IMR-90 (cell line): ENCODE results near the gene PHACTR2. TPM values are rescaled to one million over a fixed set of nuclear protein-coding genes. Genes with fewer than 3 reads are reported as not detected.

Experiments used
- ATAC-seq: fragments of 200-7000 bp; cut with Tn5 transposase; 2 replicates; pipeline ENCODE4 v1.9.1; 2020; ENCODE audit warnings: low read depth, mild to moderate bottlenecking, moderate library complexity
- BruUV-seq: library from RNA; stranded (reverse); fragments of 400-500 nt; replicated peaks from 2 replicates; lab custom pipeline; 2021; lab: Mats Ljungman, UMichigan
- CTCF ChIA-PET: fragments of 300-600 bp; formaldehyde crosslinking; extraction: SDS; loops from one replicate; lab custom pipeline; 2021; ENCODE audit warnings: antibody characterized with exemption; lab: Yijun Ruan, JAX
- POLR2A ChIA-PET: fragments of 300-600 bp; sonication (Branson Sonifier 250); formaldehyde crosslinking; loops from one replicate; lab custom pipeline; 2022; ENCODE audit warnings: antibody characterized with exemption; ENCODE audit not compliant: unreplicated experiment; lab: Charles Lee
- DNase-seq: peaks from one replicate; pipeline ENCODE4 v3.0.0; 2013
- H2AFZ ChIP-seq: replicated peaks from 2 replicates; pipeline ENCODE3; 2013; ENCODE audit warnings: low read length, mild to moderate bottlenecking; ENCODE audit not compliant: poor library complexity
- H2AK5ac ChIP-seq: 2 replicates; pipeline ENCODE4 v1.6.1; 2013; ENCODE audit warnings: low read depth, low read length, inconsistent platforms
- H2AK9ac ChIP-seq: replicated peaks from 2 replicates; pipeline ENCODE3; 2013; ENCODE audit warnings: mild to moderate bottlenecking, low read depth, low read length, moderate library complexity; ENCODE audit not compliant: poor library complexity
- H2BK120ac ChIP-seq: 2 replicates; pipeline ENCODE4 v1.6.1; 2013; ENCODE audit warnings: low read depth, low read length, inconsistent platforms
- H2BK15ac ChIP-seq: 3 replicates; pipeline ENCODE4 v1.6.1; 2013; ENCODE audit warnings: low read depth, low read length, inconsistent platforms
- H2BK20ac ChIP-seq: 2 replicates; pipeline ENCODE4 v1.6.1; 2013; ENCODE audit warnings: low read depth, mild to moderate bottlenecking, inconsistent platforms, low read length, moderate library complexity
- H2BK5ac ChIP-seq: 2 replicates; pipeline ENCODE4 v1.6.1; 2013; ENCODE audit warnings: mild to moderate bottlenecking, low read depth, low read length, inconsistent platforms; ENCODE audit not compliant: poor library complexity, severe bottlenecking
- H3K14ac ChIP-seq: replicated peaks from 2 replicates; pipeline ENCODE4 v1.6.1; 2013; ENCODE audit warnings: low read depth, low read length, inconsistent platforms
- H3K18ac ChIP-seq: 2 replicates; pipeline ENCODE4 v1.6.1; 2013; ENCODE audit warnings: low read depth, low read length, control low read depth
- H3K23ac ChIP-seq: 2 replicates; pipeline ENCODE4 v1.6.1; 2013; ENCODE audit warnings: low read depth, low read length, inconsistent platforms
- H3K27ac ChIP-seq: 2 replicates; pipeline ENCODE4 v1.5.1; 2013; ENCODE audit warnings: mild to moderate bottlenecking, control low read depth, low read length; ENCODE audit not compliant: insufficient read depth
- H3K27me3 ChIP-seq: 2 replicates; pipeline ENCODE4 v1.6.1; 2013; ENCODE audit warnings: low read length; ENCODE audit not compliant: control insufficient read depth, insufficient read depth
- H3K36me3 ChIP-seq: 2 replicates; pipeline ENCODE4 v1.6.1; 2013; ENCODE audit warnings: low read length, mixed read lengths; ENCODE audit not compliant: control insufficient read depth, insufficient read depth
- H3K4ac ChIP-seq: 2 replicates; pipeline ENCODE4 v1.6.1; 2013; ENCODE audit warnings: low read depth, low read length, inconsistent platforms
- H3K4me1 ChIP-seq: 2 replicates; pipeline ENCODE4 v1.6.1; 2013; ENCODE audit warnings: low read length, mixed read lengths; ENCODE audit not compliant: control insufficient read depth, insufficient read depth
- H3K4me2 ChIP-seq: 2 replicates; pipeline ENCODE4 v1.6.1; 2013; ENCODE audit warnings: low read depth, mild to moderate bottlenecking, control low read depth, low read length, moderate library complexity
- H3K4me3 ChIP-seq: 2 replicates; pipeline ENCODE4 v1.5.1; 2013; ENCODE audit warnings: low read depth, mild to moderate bottlenecking, control low read depth, low read length, moderate library complexity; ENCODE audit not compliant: insufficient read depth
- H3K56ac ChIP-seq: 2 replicates; pipeline ENCODE4 v1.6.1; 2013; ENCODE audit warnings: low read length, inconsistent platforms; ENCODE audit not compliant: insufficient read depth; ENCODE audit errors: extremely low read depth
- H3K79me1 ChIP-seq, 2 experiments: 2 replicates each; pipeline ENCODE4 v1.6.1; 2013; ENCODE audit warnings: low read length in 2 of 2, inconsistent platforms in 1 of 2, low read depth in 1 of 2
- H3K9ac ChIP-seq: 2 replicates; pipeline ENCODE4 v1.6.1; 2013; ENCODE audit warnings: low read depth, low read length, control low read depth
- H3K9me1 ChIP-seq: 2 replicates; pipeline ENCODE4 v1.6.1; 2013; ENCODE audit warnings: low read length, inconsistent platforms; ENCODE audit not compliant: insufficient read depth
- H3K9me3 ChIP-seq: 2 replicates; pipeline ENCODE4 v1.6.1; 2013; ENCODE audit warnings: low read length; ENCODE audit not compliant: control insufficient read depth, insufficient read depth
- H4K20me1 ChIP-seq: 2 replicates; pipeline ENCODE4 v1.6.1; 2013; ENCODE audit warnings: low read length, inconsistent platforms; ENCODE audit not compliant: insufficient read depth
- H4K5ac ChIP-seq: 2 replicates; pipeline ENCODE4 v1.6.1; 2013; ENCODE audit warnings: mild to moderate bottlenecking, low read depth, low read length, control low read depth
- H4K8ac ChIP-seq, 2 experiments: 2 replicates each; pipeline ENCODE4 v1.6.1; 2013; ENCODE audit warnings: low read depth in 2 of 2, low read length in 2 of 2, control low read depth in 1 of 2, inconsistent platforms in 1 of 2
- H4K91ac ChIP-seq: 2 replicates; pipeline ENCODE4 v1.6.1; 2013; ENCODE audit warnings: low read depth, low read length, inconsistent platforms; ENCODE audit not compliant: insufficient read depth
- BHLHE40 ChIP-seq: fragments of 150-350 bp; IDR thresholded peaks from 2 replicates; pipeline ENCODE4 v1.6.1; 2016; ENCODE audit warnings: mild to moderate bottlenecking, low read depth, low read length
- FOS ChIP-seq: fragments of 150-350 bp; IDR thresholded peaks from 2 replicates; pipeline ENCODE4 v1.6.1; 2016; ENCODE audit warnings: low read depth, low read length
- WGBS, 2 experiments: methylation state at CpG; one replicate each; pipeline versions ENCODE4 v1.1.5 to v1.1.7; 2013; ENCODE audit warnings: missing lambda C conversion rate in 2 of 2; ENCODE audit not compliant: insufficient read length in 1 of 2; ENCODE audit errors: extremely low coverage in 2 of 2; 5-methylcytosine and 5-hydroxymethylcytosine counted together
- dilution Hi-C: fragments of 300-500 bp; cut with HindIII; formaldehyde crosslinking; loops from one replicate; pipeline ENCODE4 v1.14.3; 2018; ENCODE audit warnings: low sequenced_read_pairs; ENCODE audit not compliant: unreplicated experiment
- in situ Hi-C: fragments of 300-500 bp; cut with MboI; formaldehyde crosslinking; loops from 3 replicates; pipeline ENCODE4 v1.14.3; 2019; ENCODE audit warnings: low sequenced_read_pairs, inconsistent platforms, mixed read lengths
- intact Hi-C: fragments of 100-400 bp; cut with micrococcal nuclease; formaldehyde crosslinking; loops from 2 replicates; pipeline ENCODE4 v1.10.0; 2022
- polyA plus RNA-seq, 3 experiments: library from polyadenylated mRNA; depleted of rRNA; stranded (reverse); fragments of >200 nt; gene quantifications; 2 replicates each; pipeline ENCODE4 v1.2.3, GENCODE V29; 2012; ENCODE audit warnings: low replicate concordance in 1 of 3
- total RNA-seq: library from RNA; depleted of rRNA; stranded (reverse); fragments of >200 nt; gene quantifications from 2 replicates; pipeline ENCODE4 v1.2.3, GENCODE V29; 2012

The PHACTR2 gene
- total and polyA plus RNA-seq, 2 of the 4 experiments (the other 2 are of a cell fraction), result 14.5 to 74.2 TPM

DNA sequence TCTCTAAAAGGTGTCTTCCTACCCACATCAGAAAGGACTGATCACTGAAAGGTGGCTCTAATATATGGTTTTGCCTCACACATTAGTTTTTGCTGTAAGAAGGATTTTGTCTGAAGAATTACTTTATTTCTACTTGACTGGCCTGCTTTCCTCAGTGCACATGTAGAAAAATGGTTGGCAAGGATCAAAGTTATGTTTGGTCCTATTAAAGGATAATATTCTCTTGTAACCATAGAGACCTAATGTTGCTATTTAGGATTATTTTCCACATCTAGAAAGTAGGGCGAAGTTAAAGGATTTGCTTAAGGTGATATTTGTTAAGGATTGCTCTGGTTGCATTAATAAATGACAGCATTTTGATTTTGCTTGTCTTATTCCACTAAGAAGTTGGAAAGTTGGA, 40.7 kb downstream of the PHACTR2 start:
- no peak for DNase-seq
- no peak overlapping the region for H2BK120ac ChIP-seq
- H3K23ac ChIP-seq, result no peak overlapping the region
- CTCF ChIA-PET, result no interaction called here
- dilution Hi-C loops, result no loop called here
- H3K4me3 ChIP-seq, result no peak overlapping the region
- peaks cover 32 to 58% of the 10 kb centered on the region in 2 experiments for H3K79me1 ChIP-seq
- no peak for ATAC-seq
- 0 out of 2 replicates have a peak, but pooled peaks cover 5% of the 10 kb centered on the region for H4K20me1 ChIP-seq
- no TSS peak for BruUV-seq
- no peak overlapping the region for H3K56ac ChIP-seq
- H2BK20ac ChIP-seq, result no peak overlapping the region
- peak overlapping the region; percentile 57; the same call in 1 of the 2 replicates for H4K5ac ChIP-seq
- no peak overlapping the region for H2AK9ac ChIP-seq
- H3K27ac ChIP-seq, result no peak overlapping the region
- no peak overlapping the region for H2AFZ ChIP-seq
- H3K4me1 ChIP-seq, result no peaks in the 10 kb centered on the region
- no CpG with 5 or more reads among the region's 1 CpG for WGBS, 2 experiments
- H4K91ac ChIP-seq, result no peak overlapping the region
- H3K4me2 ChIP-seq, result no peak overlapping the region
- in situ Hi-C loops, result no loop called here
- no peak overlapping the region for H3K14ac ChIP-seq
- no peaks in the 10 kb centered on the region for H3K9me3 ChIP-seq
- H3K36me3 ChIP-seq, result peaks cover 11% of the 10 kb centered on the region
- no peak overlapping the region for H3K18ac ChIP-seq
- peaks cover 8% of the 10 kb centered on the region for H3K9me1 ChIP-seq
- no peak overlapping the region for H3K9ac ChIP-seq
- H2AK5ac ChIP-seq, result no peak overlapping the region
- H3K27me3 ChIP-seq, result no peaks in the 10 kb centered on the region
- TF ChIP-seq FOS, result no peak
- TF ChIP-seq BHLHE40, result no peak
- H4K8ac ChIP-seq, result no peak overlapping the region
- intact Hi-C loops, result no loop called here
- no peak overlapping the region for H2BK5ac ChIP-seq
- POLR2A ChIA-PET, result no interaction called here
- no peak overlapping the region for H2BK15ac ChIP-seq
- no peak overlapping the region for H3K4ac ChIP-seq
